B cell (primary cell): ENCODE data around the gene SNCB. TPM values are rescaled to one million over a fixed set of nuclear protein-coding genes. Genes with fewer than 3 reads are reported as not detected.

Experiments
- ATAC-seq: fragments of 200-7000 bp; cut with Tn5 transposase; one replicate; pipeline ENCODE4 v1.10.0; 2021; ENCODE audit warnings: low read depth, mild to moderate bottlenecking, moderate number of reproducible peaks, moderate library complexity
- CTCF ChIA-PET: fragments of 350-600 bp; sonication (Branson Sonifier 250); formaldehyde crosslinking; loops from one replicate; lab custom pipeline; 2021; ENCODE audit warnings: antibody characterized with exemption, inconsistent platforms; lab: Charles Lee
- POLR2A ChIA-PET: fragments of 350-600 bp; sonication (Branson Sonifier 250); formaldehyde crosslinking; loops from one replicate; lab custom pipeline; 2021; ENCODE audit warnings: antibody characterized with exemption; lab: Charles Lee
- DNase-seq: peaks from one replicate; pipeline ENCODE4 v3.0.0; 2013
- H2AFZ ChIP-seq: 2 replicates; pipeline ENCODE4 v1.6.1; 2012; ENCODE audit warnings: mild to moderate bottlenecking, low read depth, low read length; ENCODE audit not compliant: insufficient read depth, poor library complexity, severe bottlenecking
- H3K27ac ChIP-seq, 2 donors: 1 replicate in 1 of 2; 2 replicates in 1 of 2; pipeline ENCODE4 v1.5.1; 2012 to 2013; ENCODE audit warnings: low read length in 2 of 2, mild to moderate bottlenecking in 2 of 2, moderate library complexity in 1 of 2
- H3K27me3 ChIP-seq, 4 experiments: fragments of 200-600 bp in 1 of 4; sonication (generic) in 1 of 4; replicated peaks in 1 of 4; 1 replicate in 2 of 4; 2 replicates in 2 of 4; pipeline versions ENCODE4 v1.6.1 to v1.7.0; 2013 to 2016; ENCODE audit warnings: low read length in 3 of 4, mild to moderate bottlenecking in 2 of 4, mixed read lengths in 1 of 4, moderate library complexity in 1 of 4; ENCODE audit not compliant: insufficient read depth in 4 of 4, control insufficient read depth in 3 of 4; ENCODE audit errors: control extremely low read depth in 1 of 4
- H3K36me3 ChIP-seq, 2 experiments: replicated peaks in 1 of 2; 1 replicate in 1 of 2; 2 replicates in 1 of 2; pipeline versions ENCODE4 v1.6.1 to v1.7.1; 2013; ENCODE audit warnings: low read length in 1 of 2; ENCODE audit not compliant: insufficient read depth in 2 of 2, control insufficient read depth in 1 of 2; ENCODE audit errors: control extremely low read depth in 1 of 2, extremely low read depth in 1 of 2
- H3K4me1 ChIP-seq, 2 donors: fragments of 200-600 bp in 1 of 2; sonication (generic) in 1 of 2; 1 replicate in 1 of 2; 2 replicates in 1 of 2; pipeline versions ENCODE4 v1.5.1 to v1.6.1; 2013 to 2017; ENCODE audit warnings: low read length in 2 of 2; ENCODE audit not compliant: control insufficient read depth in 2 of 2, insufficient read depth in 2 of 2
- H3K4me2 ChIP-seq: replicated peaks from 2 replicates; pipeline ENCODE3; 2012; ENCODE audit warnings: mild to moderate bottlenecking, low read depth, low read length; ENCODE audit not compliant: poor library complexity, severe bottlenecking
- H3K4me3 ChIP-seq, 5 experiments: fragments of 200-600 bp in 1 of 5; sonication (generic) in 1 of 5; 1 replicate in 3 of 5; 2 replicates in 2 of 5; pipeline versions ENCODE4 v1.5.1 to v1.7.0; 2011 to 2016; ENCODE audit warnings: low read length in 4 of 5, mild to moderate bottlenecking in 4 of 5, low read depth in 2 of 5, control low read depth in 1 of 5, moderate library complexity in 1 of 5; ENCODE audit not compliant: insufficient read depth in 1 of 5; ENCODE audit errors: control extremely low read depth in 1 of 5, extremely low read depth in 1 of 5
- H3K79me2 ChIP-seq: fragments of 200-600 bp; sonication (generic); one replicate; pipeline ENCODE4 v1.6.0; 2016; ENCODE audit warnings: low read length; ENCODE audit not compliant: control insufficient read depth, insufficient read depth
- H3K9ac ChIP-seq: fragments of 200-600 bp; sonication (generic); 2 replicates; pipeline ENCODE4 v1.6.1; 2017; ENCODE audit warnings: mild to moderate bottlenecking, low read length, moderate library complexity
- H3K9me3 ChIP-seq, 3 donors: one replicate each; pipeline versions ENCODE4 v1.6.1 to v1.7.1; 2013; ENCODE audit warnings: low read length in 2 of 3; ENCODE audit not compliant: control insufficient read depth in 2 of 3, insufficient read depth in 1 of 3; ENCODE audit errors: control extremely low read depth in 1 of 3
- H4K20me1 ChIP-seq: 2 replicates; pipeline ENCODE4 v1.6.0; 2012; ENCODE audit warnings: mild to moderate bottlenecking, low read length; ENCODE audit not compliant: insufficient read depth, control insufficient read depth, poor library complexity, severe bottlenecking
- H3K27ac Mint-ChIP-seq: one replicate; pipeline ENCODE4 v1.8.0; 2021; ENCODE audit warnings: mixed read lengths
- H3K27me3 Mint-ChIP-seq: one replicate; pipeline ENCODE4 v1.8.0; 2021; ENCODE audit warnings: mixed read lengths
- H3K4me1 Mint-ChIP-seq: one replicate; pipeline ENCODE4 v1.8.0; 2021; ENCODE audit warnings: mixed read lengths
- H3K4me3 Mint-ChIP-seq: one replicate; pipeline ENCODE4 v1.8.0; 2021; ENCODE audit warnings: mixed read lengths
- H3K9me3 Mint-ChIP-seq: one replicate; pipeline ENCODE4 v1.8.0; 2022; ENCODE audit warnings: mixed read lengths; ENCODE audit not compliant: insufficient read depth
- EZH2 ChIP-seq: IDR thresholded peaks from 2 replicates; pipeline ENCODE4 v1.6.1; 2012; ENCODE audit warnings: borderline replicate concordance, low read depth, mild to moderate bottlenecking, moderate library complexity, low read length; ENCODE audit not compliant: insufficient read depth, poor library complexity, severe bottlenecking
- WGBS: methylation state at CpG from one replicate; pipeline ENCODE4 v1.1.5; 2013; ENCODE audit warnings: missing lambda C conversion rate; ENCODE audit not compliant: insufficient coverage; 5-methylcytosine and 5-hydroxymethylcytosine counted together
- intact Hi-C: fragments of 100-400 bp; cut with micrococcal nuclease; formaldehyde crosslinking; loops from one replicate; pipeline ENCODE4 v1.10.0; 2022
- polyA plus RNA-seq: library from polyadenylated mRNA; depleted of rRNA; stranded (reverse); fragments of >200 nt; gene quantifications from 2 replicates; pipeline ENCODE4 v1.2.3, GENCODE V29; 2012
- total RNA-seq, 2 donors: library from RNA; stranded (reverse); fragments of 120-200 nt in 1 of 2; gene quantifications; 1 replicate in 1 of 2; 2 replicates in 1 of 2; pipeline versions ENCODE4 v1.2.3 to v1.2.4, GENCODE V29; 2013 to 2022
- TF ChIP-seq, protein P1 (sequence below): fragments of 200-600 bp; IDR thresholded peaks from one replicate; pipeline ENCODE4 v1.8.0; 2022; ENCODE audit warnings: antibody characterized with exemption, mild to moderate bottlenecking

The SNCB gene
- total and polyA plus RNA-seq, 2 donors (not counting 1 experiment from before 2014, with no cell fraction given) = 0.09 TPM; not detected in 1

DNA sequence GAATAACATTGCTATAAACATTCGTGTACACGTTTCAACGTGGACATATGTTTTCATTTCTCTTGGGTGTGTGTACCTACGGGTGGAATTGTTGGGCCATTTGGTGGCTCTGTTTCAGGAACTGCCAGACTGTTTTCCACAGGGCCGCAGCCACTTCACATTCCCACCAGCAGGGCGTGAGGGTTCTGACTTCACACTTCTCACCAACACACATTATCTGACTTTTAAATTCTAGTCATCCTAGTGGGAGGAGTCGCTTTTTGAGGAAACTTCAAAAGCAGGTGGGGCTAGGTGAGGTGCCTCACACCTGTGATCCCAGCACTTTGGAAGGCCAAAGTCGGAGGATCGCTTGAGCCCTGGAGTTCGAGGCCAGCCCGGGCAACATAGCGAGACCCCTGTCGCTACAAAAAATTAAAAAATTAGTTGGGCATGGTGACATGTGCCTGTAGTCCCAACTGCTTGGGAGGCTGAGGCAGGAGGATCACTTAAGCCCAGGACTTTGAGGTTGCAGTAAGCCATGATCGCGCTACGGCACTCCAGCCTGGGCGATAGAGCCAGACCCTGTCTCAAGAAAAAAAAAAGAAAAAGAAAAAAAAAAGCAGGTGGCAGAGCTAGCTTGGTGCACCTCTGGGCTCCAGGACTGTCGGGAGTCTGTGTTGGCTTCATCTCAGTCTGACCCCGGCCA lies 45.5 kb upstream of the SNCB start:
- H3K4me2 ChIP-seq = no peak overlapping the region
- no peak for DNase-seq
- H3K36me3 ChIP-seq = no peaks in the 10 kb centered on the region
- WGBS = 75% methylated on average over 15 of the region's 19 CpGs
- H3K27me3 ChIP-seq = peaks cover 0 to 32% (median 7%) of the 10 kb centered on the region in 4 experiments
- no peak overlapping the region for H3K9ac ChIP-seq
- no peaks in the 10 kb centered on the region for H3K79me2 ChIP-seq
- intact Hi-C loops = no loop called here
- H3K4me1 ChIP-seq = no peaks in the 10 kb centered on the region
- CTCF ChIA-PET = interaction anchor here (0.6 kb wide), 2 partner anchors 10 to 15 kb away, joined by 3 to 4 read pairs; no protein-coding TSS in a partner anchor
- H4K20me1 ChIP-seq = no peaks in the 10 kb centered on the region
- POLR2A ChIA-PET = no interaction called here
- no peak for TF ChIP-seq EZH2
- TF ChIP-seq, protein P1, sequence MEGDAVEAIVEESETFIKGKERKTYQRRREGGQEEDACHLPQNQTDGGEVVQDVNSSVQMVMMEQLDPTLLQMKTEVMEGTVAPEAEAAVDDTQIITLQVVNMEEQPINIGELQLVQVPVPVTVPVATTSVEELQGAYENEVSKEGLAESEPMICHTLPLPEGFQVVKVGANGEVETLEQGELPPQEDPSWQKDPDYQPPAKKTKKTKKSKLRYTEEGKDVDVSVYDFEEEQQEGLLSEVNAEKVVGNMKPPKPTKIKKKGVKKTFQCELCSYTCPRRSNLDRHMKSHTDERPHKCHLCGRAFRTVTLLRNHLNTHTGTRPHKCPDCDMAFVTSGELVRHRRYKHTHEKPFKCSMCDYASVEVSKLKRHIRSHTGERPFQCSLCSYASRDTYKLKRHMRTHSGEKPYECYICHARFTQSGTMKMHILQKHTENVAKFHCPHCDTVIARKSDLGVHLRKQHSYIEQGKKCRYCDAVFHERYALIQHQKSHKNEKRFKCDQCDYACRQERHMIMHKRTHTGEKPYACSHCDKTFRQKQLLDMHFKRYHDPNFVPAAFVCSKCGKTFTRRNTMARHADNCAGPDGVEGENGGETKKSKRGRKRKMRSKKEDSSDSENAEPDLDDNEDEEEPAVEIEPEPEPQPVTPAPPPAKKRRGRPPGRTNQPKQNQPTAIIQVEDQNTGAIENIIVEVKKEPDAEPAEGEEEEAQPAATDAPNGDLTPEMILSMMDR = no peak
- Mint-ChIP-seq H3K4me1 (peaks cover 3% of the 10 kb centered on the region), H3K4me3 (no peak overlapping the region), H3K27ac (no peak overlapping the region), H3K9me3 (no peaks in the 10 kb centered on the region), H3K27me3 (peaks cover 62% of the 10 kb centered on the region)
- no peak overlapping the region for H3K4me3 ChIP-seq
- ATAC-seq = no peak
- no peak overlapping the region for H3K27ac ChIP-seq
- no peaks in the 10 kb centered on the region for H3K9me3 ChIP-seq
- no peak overlapping the region for H2AFZ ChIP-seq

GRCh38 chr5:176674799-176675198 lies 44.5 kb upstream of the SNCB start:
- 61% methylated on average over 15 of the region's 17 CpGs for WGBS
- H3K9me3 ChIP-seq = no peaks in the 10 kb centered on the region
- H2AFZ ChIP-seq = no peak overlapping the region
- no peaks in the 10 kb centered on the region for H3K4me1 ChIP-seq
- H3K4me3 ChIP-seq = no peak overlapping the region
- H3K9ac ChIP-seq = no peak overlapping the region
- CTCF ChIA-PET = interaction anchor here (0.6 kb wide), 2 partner anchors 9 to 14 kb away, joined by 3 to 4 read pairs; no protein-coding TSS in a partner anchor
- TF ChIP-seq EZH2 = no peak
- TF ChIP-seq, protein P1 = no peak
- H3K4me2 ChIP-seq = no peak overlapping the region
- POLR2A ChIA-PET = no interaction called here
- H3K27ac Mint-ChIP-seq = no peak overlapping the region
- ATAC-seq = no peak
- peaks cover 3% of the 10 kb centered on the region for H3K4me1 Mint-ChIP-seq
- H3K4me3 Mint-ChIP-seq = no peak overlapping the region
- intact Hi-C loops = no loop called here
- no peaks in the 10 kb centered on the region for H3K79me2 ChIP-seq
- H3K27me3 Mint-ChIP-seq = peaks cover 58% of the 10 kb centered on the region
- no peak for DNase-seq
- no peaks in the 10 kb centered on the region for H3K36me3 ChIP-seq
- H3K27ac ChIP-seq = no peak overlapping the region
- peaks cover 0 to 26% (median 6%) of the 10 kb centered on the region in 4 experiments for H3K27me3 ChIP-seq
- no peaks in the 10 kb centered on the region for H4K20me1 ChIP-seq
- H3K9me3 Mint-ChIP-seq = no peaks in the 10 kb centered on the region
